HG03108 (cell line): ENCODE measurements around the gene ATP2A3.

Experiments
- ATAC-seq: cut with Tn5 transposase; IDR thresholded peaks from one replicate; pipeline ENCODE4 v1.9.1; 2021; ENCODE audit warnings: moderate library complexity; ENCODE audit not compliant: unreplicated experiment

Gene ATP2A3

GRCh38 chr17:3893720-3894116 is 70.5 kb downstream of the ATP2A3 start:
- no peak for ATAC-seq

DNA sequence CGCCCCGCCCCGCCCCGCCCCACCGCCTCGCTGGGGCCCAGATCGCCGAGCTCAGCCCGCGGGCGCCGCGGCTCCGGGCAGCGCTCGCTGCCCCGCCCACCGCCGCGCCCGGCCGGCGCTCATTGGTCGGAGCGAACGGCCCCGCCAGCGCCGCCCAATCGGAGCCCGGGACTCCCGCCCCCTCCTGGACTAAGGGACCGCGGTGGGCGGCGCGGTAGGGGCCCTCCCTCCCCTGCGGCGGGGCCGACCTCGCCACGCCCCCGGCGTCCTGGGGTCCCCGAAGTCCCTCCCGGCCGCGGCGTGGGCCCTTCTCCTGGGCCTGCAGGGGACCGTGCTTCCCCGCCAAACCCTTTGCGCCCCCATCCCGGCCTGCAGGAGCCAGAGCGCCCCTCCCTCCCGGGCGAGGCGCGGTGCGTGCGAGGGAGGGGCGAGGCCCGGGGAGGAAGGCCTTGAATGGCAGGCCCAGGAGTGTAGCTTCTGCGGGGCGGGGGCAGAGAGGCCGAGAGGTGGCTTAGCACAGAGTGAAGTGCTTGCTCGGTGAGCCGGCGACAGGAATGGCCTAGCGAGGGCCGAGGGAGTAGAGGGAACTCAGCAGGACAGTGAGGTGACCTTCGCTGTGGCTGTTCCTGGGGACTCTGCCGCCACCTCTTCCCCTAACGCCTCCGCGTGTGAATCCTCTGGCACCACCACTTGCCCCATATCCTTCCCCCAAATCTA is 71.1 kb downstream of the ATP2A3 start, which contains the start of gene CAMKK1:
Gene CAMKK1 (minus strand): TSS at position 51 of the 717 bp plus-strand sequence. CDS start 7,366 bp downstream, outside the sequence.
- ATAC-seq = peak; percentile 86

- no peak for ATAC-seq
Observed at GRCh38 chr17:3892095-3892998, 71.9 kb downstream of the ATP2A3 start.

DNA sequence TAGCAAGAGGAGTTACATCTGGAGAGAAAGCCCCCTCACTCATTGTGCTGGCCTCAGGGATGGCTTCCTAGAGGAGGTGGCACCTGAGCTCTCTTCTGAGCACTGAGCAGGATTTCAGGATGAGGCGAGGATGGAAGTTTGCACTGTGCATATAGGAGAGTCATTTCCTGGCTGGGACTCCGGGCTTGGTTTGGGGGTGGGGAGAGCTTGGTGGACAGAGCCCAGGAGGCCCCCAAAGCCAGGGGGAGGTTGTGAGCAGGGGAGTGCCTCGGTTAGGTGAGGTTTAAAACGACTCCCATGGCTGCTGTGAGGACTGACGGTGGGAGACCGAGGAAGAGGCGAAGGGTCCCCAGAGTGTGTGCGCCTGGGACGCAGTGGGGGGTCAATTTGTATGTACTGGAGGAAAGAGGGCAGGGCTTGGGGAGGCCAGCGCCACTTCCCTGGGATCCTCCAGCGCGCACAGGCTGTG is 72.6 kb downstream of the ATP2A3 start:
- ATAC-seq = no peak

DNA sequence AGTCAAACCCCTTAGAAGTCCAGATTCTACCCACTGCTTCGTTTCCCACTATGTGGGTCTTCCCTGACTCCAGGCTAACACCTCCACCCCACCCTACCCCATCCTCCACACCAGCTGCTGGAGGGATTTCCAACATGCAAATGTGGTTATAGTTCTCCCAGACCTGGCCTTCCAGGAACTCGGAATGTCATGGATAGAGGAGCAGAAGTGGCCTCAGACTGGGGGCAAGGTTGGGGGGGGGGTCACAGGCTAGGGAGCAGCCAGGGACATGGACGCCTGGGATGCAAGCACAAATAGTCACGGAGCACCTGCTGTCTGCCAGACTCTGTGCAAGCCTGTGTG is 73.4 kb downstream of the ATP2A3 start:
- ATAC-seq = no peak

GRCh38 chr17:3890082-3890877 is 74.0 kb downstream of the ATP2A3 start:
- no peak for ATAC-seq

DNA sequence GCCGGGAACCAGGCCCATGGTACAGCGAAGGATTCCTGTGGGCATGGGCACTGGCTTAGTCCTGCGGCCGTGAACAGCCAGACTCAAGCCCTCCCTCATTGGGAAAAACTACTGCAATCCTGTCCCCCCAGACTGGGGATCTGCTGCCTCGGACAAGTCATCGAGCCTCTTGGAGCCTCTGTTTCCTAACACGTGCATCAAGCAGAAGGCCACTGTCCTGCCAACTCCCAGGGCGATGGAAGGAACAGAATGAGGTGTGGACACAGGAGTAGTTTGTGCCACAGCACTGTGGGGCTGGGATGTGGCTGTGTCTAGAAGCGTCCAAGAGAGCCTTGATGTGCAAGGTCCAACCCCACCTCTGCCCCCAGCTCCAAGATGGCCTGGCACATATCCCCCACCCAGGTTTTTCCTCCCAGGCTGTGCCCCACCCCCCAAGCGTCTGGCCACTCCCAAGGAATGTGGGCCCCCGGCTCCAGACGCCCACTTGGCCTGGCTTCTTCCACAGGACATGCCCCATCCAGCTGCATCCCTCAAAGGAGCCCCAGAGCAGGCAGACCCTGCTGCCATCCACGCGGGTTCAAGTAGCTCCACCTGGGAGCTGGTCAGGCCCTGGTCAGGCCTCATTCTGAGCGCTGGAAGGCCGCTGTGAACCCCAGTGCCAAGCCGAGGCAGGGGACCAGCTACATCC is 74.8 kb downstream of the ATP2A3 start:
- ATAC-seq = no peak

DNA sequence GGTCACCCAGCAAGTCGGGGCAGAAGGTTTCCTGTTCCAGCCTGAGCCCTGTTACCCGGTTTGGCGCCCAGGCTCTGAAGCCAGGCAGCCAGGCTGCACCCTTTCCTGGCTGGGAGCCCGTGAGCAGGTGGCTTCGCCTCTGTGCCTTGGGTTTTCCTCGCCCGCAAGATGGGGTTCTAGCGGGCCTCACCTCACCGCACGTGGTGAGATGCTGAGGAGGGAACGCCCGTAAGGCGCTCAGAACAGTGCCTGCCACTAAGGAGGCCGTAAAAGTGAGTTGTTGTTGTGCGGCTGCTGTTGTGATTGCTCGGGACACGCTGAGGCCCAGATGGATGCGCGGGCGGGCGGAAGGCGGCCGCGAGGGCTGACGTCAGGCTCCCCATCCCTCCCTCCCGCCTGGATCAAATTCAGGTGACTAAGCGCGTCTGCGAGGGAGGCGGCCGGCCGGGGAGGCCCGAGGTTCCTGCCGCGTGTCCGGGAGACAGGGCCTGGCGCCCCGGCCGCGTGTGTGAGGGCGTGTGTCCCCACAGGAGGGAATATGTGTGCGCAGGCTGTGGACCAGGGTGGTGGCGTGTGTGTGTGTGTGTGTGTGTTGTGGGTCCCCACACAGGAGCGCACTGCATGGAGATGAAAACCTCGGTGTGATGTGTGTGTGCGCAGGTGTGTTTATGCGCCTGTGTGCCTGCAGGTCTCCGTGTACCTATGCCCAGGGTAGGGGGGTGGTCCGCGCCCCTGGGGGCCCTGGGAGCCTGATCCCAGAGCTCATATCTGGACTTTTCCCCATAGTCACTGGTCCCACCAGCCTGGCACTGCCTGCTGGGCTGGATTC is 75.7 kb downstream of the ATP2A3 start:
- ATAC-seq = no peak

DNA sequence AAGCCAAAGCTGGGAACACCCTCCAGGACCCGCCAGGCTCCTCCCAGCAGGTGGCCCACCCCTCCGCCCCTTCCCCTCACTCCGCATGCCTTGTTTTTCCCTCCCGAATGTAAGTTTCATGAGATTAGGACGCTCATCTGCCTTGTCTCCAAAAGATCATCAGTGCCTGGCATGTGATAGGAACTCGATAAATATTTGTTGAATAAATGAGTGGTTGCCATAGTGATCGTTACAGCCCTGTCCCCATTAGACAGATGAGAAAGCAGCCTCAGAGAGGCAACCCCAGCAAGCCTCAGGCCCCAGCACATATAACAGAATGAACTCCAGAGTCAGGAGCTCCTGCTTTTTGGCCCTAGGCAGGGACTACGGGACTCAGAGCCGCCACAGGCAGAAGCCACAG is 76.4 kb downstream of the ATP2A3 start:
- no peak for ATAC-seq

DNA sequence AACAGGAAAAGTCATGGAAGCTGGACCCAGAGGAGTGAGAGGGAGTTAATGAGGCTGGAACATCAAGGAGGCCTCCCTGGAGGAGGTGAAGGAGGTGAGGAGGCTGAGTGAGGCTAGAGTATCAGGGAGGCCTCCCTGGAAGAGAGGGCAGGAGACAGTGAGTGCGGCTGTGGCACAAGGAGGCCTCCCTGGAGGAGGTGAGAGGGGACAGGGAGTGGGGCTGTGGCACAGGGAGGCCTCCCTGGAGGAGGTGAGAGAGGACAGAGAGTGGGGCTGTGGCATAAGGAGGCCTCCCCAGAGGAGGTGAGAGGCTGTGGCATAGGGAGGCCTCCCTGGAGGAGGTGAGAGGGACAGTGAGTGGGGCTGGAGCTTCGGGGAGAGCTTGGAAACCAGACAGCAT is 76.8 kb downstream of the ATP2A3 start:
- no peak for ATAC-seq

DNA sequence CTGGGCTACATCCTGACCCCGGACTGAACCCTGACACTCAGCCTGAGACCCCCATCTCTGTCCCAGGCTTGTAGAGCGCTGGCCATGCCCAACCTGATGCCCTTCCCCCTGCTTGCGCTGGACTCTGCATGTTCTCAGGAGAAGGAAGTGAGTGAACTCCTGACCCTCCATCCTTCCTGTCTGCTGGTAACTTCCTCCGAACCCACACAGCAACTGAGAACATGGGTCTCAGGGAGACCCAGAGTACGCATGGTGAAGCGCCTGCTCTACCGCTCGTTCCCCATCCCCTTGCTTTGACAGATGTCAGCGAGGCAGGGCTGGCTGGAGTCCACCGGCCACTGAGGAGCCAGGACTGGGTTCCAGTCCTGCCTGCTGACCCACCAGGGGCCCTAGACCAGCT is 77.5 kb downstream of the ATP2A3 start:
- ATAC-seq = no peak

DNA sequence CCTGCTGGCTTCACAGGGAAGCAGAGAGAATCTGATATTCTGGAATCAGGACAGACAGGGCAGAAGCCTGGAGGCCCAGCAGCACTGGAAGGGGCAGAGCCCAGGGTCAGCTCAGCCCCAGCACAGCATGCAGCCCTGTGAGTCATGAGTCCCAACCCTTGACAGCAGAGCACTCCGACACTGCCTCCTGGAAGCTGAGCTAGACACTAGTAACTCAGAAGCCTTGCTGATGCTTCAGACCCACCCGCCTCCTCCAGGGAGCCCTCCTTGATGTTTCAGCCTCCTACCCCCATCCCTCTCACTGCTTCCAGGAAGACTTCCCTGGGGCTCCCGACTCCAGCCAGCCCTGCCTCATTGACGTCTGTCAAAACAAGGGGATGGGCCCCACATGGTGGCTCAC is 78.3 kb downstream of the ATP2A3 start:
- ATAC-seq = no peak

GRCh38 chr17:3885271-3885670 is 79.0 kb downstream of the ATP2A3 start:
- no peak for ATAC-seq

GRCh38 chr17:3884188-3884587 is 80.0 kb downstream of the ATP2A3 start:
- no peak for ATAC-seq

- ATAC-seq = no peak
Observed at GRCh38 chr17:3882276-3882675, 82.0 kb downstream of the ATP2A3 start.

GRCh38 chr17:3880983-3881382 is 83.3 kb downstream of the ATP2A3 start:
- no peak for ATAC-seq

DNA sequence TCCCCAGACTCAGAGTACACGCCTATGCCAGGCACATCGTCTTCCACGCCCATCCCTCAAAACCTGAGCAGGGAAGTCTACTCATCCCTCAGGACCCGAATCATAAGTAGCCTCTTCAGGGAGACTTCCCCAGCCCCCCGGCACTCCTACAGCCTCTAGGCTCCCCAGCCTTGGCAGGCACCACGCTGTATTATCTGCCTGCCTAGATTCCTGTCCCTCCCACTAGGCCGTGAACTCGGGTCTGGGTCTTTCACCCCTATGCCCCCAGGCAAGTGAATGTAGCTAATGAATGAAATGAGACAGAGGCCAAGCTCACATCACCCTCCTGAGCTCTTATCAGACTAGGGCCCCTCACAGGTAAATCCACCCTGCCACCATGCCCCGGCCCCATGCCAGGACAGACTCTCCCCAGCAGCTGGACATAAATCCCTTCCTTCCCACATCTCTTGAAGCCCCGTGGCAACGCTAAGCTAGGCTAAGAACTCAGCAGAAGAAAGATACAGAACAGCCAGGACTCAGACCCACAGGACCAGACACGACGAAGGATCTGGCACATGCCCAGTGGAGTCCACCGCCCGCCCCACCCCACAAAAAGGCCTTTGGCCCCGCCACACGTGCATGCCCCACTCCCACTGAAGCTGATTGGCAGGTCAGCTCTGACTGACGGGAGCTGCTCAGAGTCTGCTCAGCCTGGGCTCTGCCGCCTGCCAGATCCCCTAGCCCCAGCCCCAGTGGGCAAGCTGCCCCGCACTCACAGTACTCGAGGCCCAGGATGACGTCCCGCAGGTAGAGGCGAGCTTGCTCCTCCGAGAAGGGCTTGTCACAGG is 84.4 kb downstream of the ATP2A3 start:
- ATAC-seq = no peak

DNA sequence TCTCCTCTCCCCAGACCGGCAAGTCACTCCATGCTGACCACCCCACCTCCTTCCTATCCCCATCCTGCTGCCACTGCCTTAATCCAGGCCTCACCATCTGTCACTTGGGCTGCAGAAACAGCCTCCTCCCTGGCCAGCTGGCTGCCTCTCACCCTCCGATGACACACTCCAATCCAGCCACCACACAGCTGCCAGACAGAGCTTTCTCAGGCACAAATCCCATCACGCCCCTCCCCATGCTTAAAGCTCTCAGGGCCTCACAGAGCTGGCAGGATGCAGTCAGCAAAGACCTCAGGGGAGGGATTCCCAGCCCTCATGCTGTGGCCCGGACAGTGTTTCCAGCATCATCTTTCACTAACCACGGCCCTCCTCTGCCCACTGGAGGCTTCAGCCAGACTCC is 85.1 kb downstream of the ATP2A3 start:
- no peak for ATAC-seq

DNA sequence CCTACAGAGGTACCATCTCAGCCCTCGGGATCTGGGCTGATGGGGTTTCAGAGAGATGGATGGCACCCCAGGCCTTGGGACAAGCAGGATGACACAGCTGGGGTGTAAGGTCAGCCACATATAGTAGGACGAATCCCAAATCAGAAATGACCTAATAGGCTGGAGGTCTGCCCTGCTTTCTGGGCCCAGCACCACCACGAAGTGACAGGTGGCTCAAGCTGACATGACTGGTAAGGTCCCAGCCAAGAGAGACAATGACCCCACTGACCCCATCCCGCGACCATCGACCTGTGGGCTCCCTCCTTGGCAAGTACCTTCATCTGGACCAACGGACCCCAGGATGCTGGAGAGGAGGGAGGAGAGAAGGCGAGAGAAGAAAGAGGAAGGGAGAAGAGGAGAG is 87.0 kb downstream of the ATP2A3 start:
- ATAC-seq = no peak
